Left forelimb (tissue), 1 donor: ENCODE measurements around the gene BLCAP.

Experiments
- DNase-seq: peaks from one replicate; pipeline ENCODE4 v3.0.0-alpha.2; 2018; ENCODE audit warnings: low spot score

BLCAP gene

GRCh38 chr20:37529968-37530600, 2.4 kb upstream of the BLCAP start:
- no peak for DNase-seq

- DNase-seq = peak; percentile 36
Observed at GRCh38 chr20:37529214-37529967, 1.7 kb upstream of the BLCAP start.

GRCh38 chr20:37528446-37529213, 954 bp upstream of the BLCAP start:
- DNase-seq = peak; percentile 44

GRCh38 chr20:37526839-37527637, 638 bp downstream of the BLCAP start:
- DNase-seq = peak; percentile 55

GRCh38 chr20:37526238-37526838, 1.3 kb downstream of the BLCAP start:
- peak; percentile 53 for DNase-seq

- peak; percentile 6 for DNase-seq
Observed at GRCh38 chr20:37525810-37526209, 1.9 kb downstream of the BLCAP start.

- DNase-seq = peak; percentile 31
Observed at GRCh38 chr20:37524859-37525708, 2.6 kb downstream of the BLCAP start.

GRCh38 chr20:37523911-37524700, 3.6 kb downstream of the BLCAP start:
- peak; percentile 57 for DNase-seq

GRCh38 chr20:37523012-37523391, 4.7 kb downstream of the BLCAP start:
- DNase-seq = no peak

GRCh38 chr20:37522260-37523011, 5.2 kb downstream of the BLCAP start:
- DNase-seq = no peak

- DNase-seq = no peak
Observed at GRCh38 chr20:37521061-37521771, 6.5 kb downstream of the BLCAP start, which contains the start of gene NNAT. TSS of gene NNAT (plus strand) at chr20:37521250. CDS start at chr20:37521332, 82 bp downstream.

GRCh38 chr20:37520419-37520955, 7.2 kb downstream of the BLCAP start:
- no peak for DNase-seq

- DNase-seq = no peak
Observed at GRCh38 chr20:37519508-37520418, 7.9 kb downstream of the BLCAP start.

- no peak for DNase-seq
Observed at GRCh38 chr20:37518606-37519507, 8.8 kb downstream of the BLCAP start.

GRCh38 chr20:37518059-37518458, 9.6 kb downstream of the BLCAP start:
- no peak for DNase-seq
